ENCODE data around the gene ETFDH. TPM values are rescaled to one million over a fixed set of nuclear protein-coding genes. Genes with fewer than 3 reads are reported as not detected.

ETFDH gene
- total and polyA plus RNA-seq, 7 donors, result 60.4 to 154 (median 91.0) TPM

DNA sequence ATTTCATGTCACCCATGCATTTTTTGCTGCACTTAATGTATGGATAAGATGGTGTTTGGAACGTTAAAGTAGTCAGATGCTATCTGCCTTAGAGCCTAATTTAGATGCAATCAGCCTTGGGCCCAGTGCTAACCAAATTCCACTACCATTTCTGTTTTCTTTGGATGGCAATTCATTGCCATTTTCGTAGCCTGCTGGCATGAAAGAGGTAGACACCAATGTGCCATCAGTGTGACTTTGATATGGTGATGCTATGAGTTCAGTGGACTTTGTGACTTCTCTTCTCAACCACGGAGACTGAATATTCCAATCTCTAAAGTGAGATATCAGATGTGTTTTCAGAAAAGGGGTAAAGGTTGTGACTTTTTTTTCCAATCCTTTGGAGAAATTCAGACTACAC lies 1.5 kb downstream of the ETFDH start:
- TF ChIP-seq, protein P1, sequence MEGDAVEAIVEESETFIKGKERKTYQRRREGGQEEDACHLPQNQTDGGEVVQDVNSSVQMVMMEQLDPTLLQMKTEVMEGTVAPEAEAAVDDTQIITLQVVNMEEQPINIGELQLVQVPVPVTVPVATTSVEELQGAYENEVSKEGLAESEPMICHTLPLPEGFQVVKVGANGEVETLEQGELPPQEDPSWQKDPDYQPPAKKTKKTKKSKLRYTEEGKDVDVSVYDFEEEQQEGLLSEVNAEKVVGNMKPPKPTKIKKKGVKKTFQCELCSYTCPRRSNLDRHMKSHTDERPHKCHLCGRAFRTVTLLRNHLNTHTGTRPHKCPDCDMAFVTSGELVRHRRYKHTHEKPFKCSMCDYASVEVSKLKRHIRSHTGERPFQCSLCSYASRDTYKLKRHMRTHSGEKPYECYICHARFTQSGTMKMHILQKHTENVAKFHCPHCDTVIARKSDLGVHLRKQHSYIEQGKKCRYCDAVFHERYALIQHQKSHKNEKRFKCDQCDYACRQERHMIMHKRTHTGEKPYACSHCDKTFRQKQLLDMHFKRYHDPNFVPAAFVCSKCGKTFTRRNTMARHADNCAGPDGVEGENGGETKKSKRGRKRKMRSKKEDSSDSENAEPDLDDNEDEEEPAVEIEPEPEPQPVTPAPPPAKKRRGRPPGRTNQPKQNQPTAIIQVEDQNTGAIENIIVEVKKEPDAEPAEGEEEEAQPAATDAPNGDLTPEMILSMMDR (IDR thresholded peaks at IDR 0.05), result no peak
- WGBS, 3 donors, result 60 to 69% (median 61%) methylated on average over 3 of the region's 3 CpGs
- no peak overlapping the region for H3K27ac ChIP-seq
- H3K27me3 ChIP-seq (ENCODE audit: insufficient read depth in 3 of 3, low read length in 2 of 3), result no peaks in the 10 kb centered on the region
- H3K4me1 ChIP-seq, result peaks cover 34% of the 10 kb centered on the region
- peaks cover 0 to 9% of the 10 kb centered on the region in 2 donors for H3K36me3 ChIP-seq (ENCODE audit: insufficient read depth in 1 of 2, low read depth in 1 of 2)
- ATAC-seq (no peak), DNase-seq (no peak)
- H3K4me3 ChIP-seq, result peak overlapping the region; percentile 81
- intact Hi-C loops (cut with DNase I), result no loop called here
- no peaks in the 10 kb centered on the region for H3K9me3 ChIP-seq

- WGBS, 3 donors, result 72 to 76% (median 74%) methylated on average over 5 of the region's 5 CpGs
- TF ChIP-seq, protein P1 (IDR thresholded peaks at IDR 0.05), result no peak
- Histone ChIP-seq H3K27me3 (ENCODE audit: insufficient read depth in 3 of 3, low read length in 2 of 3) (no peaks in the 10 kb centered on the region), H3K36me3 (ENCODE audit: insufficient read depth in 1 of 2, low read depth in 1 of 2) (peaks cover 0 to 17% of the 10 kb centered on the region in 2 donors), H3K4me3 (no peak overlapping the region), H3K27ac (no peak overlapping the region), H3K4me1 (peaks cover 24% of the 10 kb centered on the region), H3K9me3 (no peaks in the 10 kb centered on the region)
- DNase-seq, result no peak
- ATAC-seq, result no peak
- intact Hi-C loops (cut with DNase I), result loop anchor here in 1 of 2 donors (5.0 kb wide), 1 partner anchor 46 kb away; the partner anchor contains the start of gene PPID
Observed at GRCh38 chr4:158676076-158676475, 4.0 kb downstream of the ETFDH start.

DNA sequence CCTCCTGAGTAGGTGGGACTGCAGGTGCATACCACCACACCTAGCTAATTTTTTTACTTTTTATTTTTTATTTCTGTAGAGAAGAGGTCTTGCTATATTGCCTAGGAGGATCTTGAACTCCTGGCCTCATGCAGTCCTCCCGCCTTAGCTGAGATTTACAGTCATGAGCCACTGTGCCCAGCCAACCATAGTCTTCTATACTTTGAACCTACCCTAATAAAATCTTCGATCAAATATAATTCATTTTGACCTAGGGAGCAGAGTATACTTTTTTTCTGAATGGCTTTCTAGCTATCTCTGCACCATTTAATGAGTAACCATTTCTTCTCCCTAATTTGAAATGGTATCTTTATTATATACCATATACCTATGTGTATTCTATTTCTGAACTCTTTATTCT lies 6.7 kb downstream of the ETFDH start:
- DNase-seq (no peak), ATAC-seq (no peak)
- intact Hi-C loops (cut with DNase I), result loop anchor here in 1 of 2 donors (5.0 kb wide), 1 partner anchor 44 kb away; the partner anchor contains the start of gene PPID
- H3K27ac ChIP-seq, result no peak overlapping the region
- TF ChIP-seq, protein P1 (IDR thresholded peaks at IDR 0.05), result no peak
- H3K27me3 ChIP-seq (ENCODE audit: insufficient read depth in 3 of 3, low read length in 2 of 3), result no peaks in the 10 kb centered on the region
- 94 to 96% (median 96%) methylated on average over 2 of the region's 2 CpGs for WGBS, 3 donors
- no peaks in the 10 kb centered on the region for H3K9me3 ChIP-seq
- peaks cover 0 to 37% of the 10 kb centered on the region in 2 donors for H3K36me3 ChIP-seq (ENCODE audit: insufficient read depth in 1 of 2, low read depth in 1 of 2)
- H3K4me1 ChIP-seq, result peaks cover 14% of the 10 kb centered on the region
- no peak overlapping the region for H3K4me3 ChIP-seq

- H3K36me3 ChIP-seq (ENCODE audit: insufficient read depth in 1 of 2, low read depth in 1 of 2), result peaks cover 0 to 56% of the 10 kb centered on the region in 2 donors
- no peak overlapping the region for H3K4me3 ChIP-seq
- DNase-seq (no peak), ATAC-seq (peak in 1 of 4 donors; percentile 35)
- no peaks in the 10 kb centered on the region for H3K4me1 ChIP-seq
- intact Hi-C loops (cut with DNase I), result no loop called here
- 70 to 80% (median 79%) methylated on average over 1 of the region's 1 CpG for WGBS, 3 donors
- TF ChIP-seq, protein P1 (IDR thresholded peaks at IDR 0.05), result no peak
- H3K9me3 ChIP-seq, result no peaks in the 10 kb centered on the region
- no peaks in the 10 kb centered on the region for H3K27me3 ChIP-seq (ENCODE audit: insufficient read depth in 3 of 3, low read length in 2 of 3)
- H3K27ac ChIP-seq, result no peak overlapping the region
Observed at GRCh38 chr4:158681629-158682028, 9.5 kb downstream of the ETFDH start.

DNA sequence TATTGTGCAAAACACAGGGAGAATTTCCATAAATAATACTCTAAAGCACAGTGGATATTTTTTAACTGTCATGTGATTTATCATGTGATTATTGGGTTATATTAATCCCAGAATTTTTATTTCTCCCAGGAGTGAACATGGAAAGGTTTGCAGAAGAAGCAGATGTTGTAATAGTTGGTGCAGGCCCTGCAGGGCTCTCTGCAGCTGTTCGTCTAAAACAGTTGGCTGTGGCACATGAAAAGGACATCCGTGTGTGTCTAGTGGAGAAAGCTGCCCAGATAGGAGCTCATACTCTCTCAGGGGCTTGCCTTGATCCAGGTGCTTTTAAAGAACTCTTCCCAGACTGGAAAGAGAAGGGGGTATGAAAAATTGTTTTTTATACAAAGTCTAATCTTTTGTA lies 10.0 kb downstream of the ETFDH start:
- DNase-seq, result no peak
- TF ChIP-seq, protein P1 (IDR thresholded peaks at IDR 0.05), result no peak
- no peaks in the 10 kb centered on the region for H3K4me1 ChIP-seq
- H3K4me3 ChIP-seq, result no peak overlapping the region
- peaks cover 0 to 61% of the 10 kb centered on the region in 2 donors for H3K36me3 ChIP-seq (ENCODE audit: insufficient read depth in 1 of 2, low read depth in 1 of 2)
- 20 to 28% (median 21%) methylated on average over 2 of the region's 2 CpGs for WGBS, 3 donors
- no peaks in the 10 kb centered on the region for H3K9me3 ChIP-seq
- no peaks in the 10 kb centered on the region for H3K27me3 ChIP-seq (ENCODE audit: insufficient read depth in 3 of 3, low read length in 2 of 3)
- ATAC-seq, result peak; percentile 44 to 83 (median 82)
- intact Hi-C loops (cut with DNase I), result no loop called here
- no peak overlapping the region for H3K27ac ChIP-seq
